ENCODE measurements around the gene SEMA4D.

The SEMA4D gene

GRCh38 chr9:89312222-89312571 lies 185.7 kb downstream of the SEMA4D start:
- peak overlapping the region; percentile 58 for H3K4me3 ChIP-seq (ENCODE audit: control insufficient read depth, low read depth, low read length)
- DNase-seq (ENCODE audit: low read depth): no peak
- TF ChIP-seq CTCF (IDR thresholded peaks at IDR 0.05; ENCODE audit: control insufficient read depth, insufficient read depth, low read depth, low read length, missing control alignments): no peak

- no peak for DNase-seq (ENCODE audit: low read depth)
- TF ChIP-seq CTCF (IDR thresholded peaks at IDR 0.05; ENCODE audit: control insufficient read depth, insufficient read depth, low read depth, low read length, missing control alignments): no peak
- H3K4me3 ChIP-seq (ENCODE audit: control insufficient read depth, low read depth, low read length): peak overlapping the region; percentile 58
Measured at GRCh38 chr9:89311346-89312221, 186.3 kb downstream of the SEMA4D start.

All from AG09309 (cell line).